Measurements from ENCODE around the gene DHX35.

DHX35 gene

DNA sequence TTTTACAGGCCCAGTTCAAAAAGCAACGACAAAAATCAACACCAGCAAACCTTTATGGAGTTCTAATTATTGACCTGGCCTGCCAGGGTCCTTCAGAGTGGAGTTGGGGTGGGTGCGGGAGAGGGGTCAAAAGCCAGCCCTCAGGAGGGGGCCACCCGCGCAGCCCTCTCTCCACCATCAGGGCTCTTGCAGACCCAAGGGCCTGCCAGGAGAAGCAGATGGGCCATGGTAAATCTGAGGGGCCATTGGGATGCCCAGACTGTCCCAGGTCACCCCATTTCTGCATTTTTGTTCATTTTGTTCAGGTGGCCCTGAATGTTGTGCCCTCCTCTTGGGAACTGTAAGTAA is 88.4 kb downstream of the DHX35 start:
- TF ChIP-seq, protein P1, sequence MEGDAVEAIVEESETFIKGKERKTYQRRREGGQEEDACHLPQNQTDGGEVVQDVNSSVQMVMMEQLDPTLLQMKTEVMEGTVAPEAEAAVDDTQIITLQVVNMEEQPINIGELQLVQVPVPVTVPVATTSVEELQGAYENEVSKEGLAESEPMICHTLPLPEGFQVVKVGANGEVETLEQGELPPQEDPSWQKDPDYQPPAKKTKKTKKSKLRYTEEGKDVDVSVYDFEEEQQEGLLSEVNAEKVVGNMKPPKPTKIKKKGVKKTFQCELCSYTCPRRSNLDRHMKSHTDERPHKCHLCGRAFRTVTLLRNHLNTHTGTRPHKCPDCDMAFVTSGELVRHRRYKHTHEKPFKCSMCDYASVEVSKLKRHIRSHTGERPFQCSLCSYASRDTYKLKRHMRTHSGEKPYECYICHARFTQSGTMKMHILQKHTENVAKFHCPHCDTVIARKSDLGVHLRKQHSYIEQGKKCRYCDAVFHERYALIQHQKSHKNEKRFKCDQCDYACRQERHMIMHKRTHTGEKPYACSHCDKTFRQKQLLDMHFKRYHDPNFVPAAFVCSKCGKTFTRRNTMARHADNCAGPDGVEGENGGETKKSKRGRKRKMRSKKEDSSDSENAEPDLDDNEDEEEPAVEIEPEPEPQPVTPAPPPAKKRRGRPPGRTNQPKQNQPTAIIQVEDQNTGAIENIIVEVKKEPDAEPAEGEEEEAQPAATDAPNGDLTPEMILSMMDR (conservative IDR thresholded peaks at IDR 0.05; ENCODE audit: low read length), result no peak
- H3K4me3 ChIP-seq (ENCODE audit: low read length), result peak overlapping the region; percentile 86

DNA sequence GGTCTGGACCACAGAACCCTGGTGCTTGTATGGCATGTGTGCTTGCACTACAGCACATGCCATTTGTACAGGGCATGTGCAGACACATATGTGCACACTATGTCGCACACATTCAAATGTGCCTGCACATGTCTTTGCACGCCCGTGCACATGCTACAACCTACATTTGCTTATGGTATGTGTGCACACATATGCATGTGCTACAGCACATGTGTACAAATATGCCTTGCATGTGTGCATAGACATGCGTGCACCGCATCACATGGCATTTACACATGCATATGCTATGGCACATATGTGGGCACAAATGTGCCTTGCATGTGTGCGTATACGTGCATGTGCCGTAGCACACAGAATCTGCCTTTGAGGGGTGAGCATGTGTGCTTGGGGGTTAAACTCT is 90.5 kb downstream of the DHX35 start:
- no peak for DNase-seq (ENCODE audit: low read depth)
- TF ChIP-seq, protein P1 (conservative IDR thresholded peaks at IDR 0.05; ENCODE audit: low read length), result no peak

More for the DNA sequence above, 88.4 kb downstream of the DHX35 start:
- no peak for DNase-seq (ENCODE audit: low read depth)

DNA sequence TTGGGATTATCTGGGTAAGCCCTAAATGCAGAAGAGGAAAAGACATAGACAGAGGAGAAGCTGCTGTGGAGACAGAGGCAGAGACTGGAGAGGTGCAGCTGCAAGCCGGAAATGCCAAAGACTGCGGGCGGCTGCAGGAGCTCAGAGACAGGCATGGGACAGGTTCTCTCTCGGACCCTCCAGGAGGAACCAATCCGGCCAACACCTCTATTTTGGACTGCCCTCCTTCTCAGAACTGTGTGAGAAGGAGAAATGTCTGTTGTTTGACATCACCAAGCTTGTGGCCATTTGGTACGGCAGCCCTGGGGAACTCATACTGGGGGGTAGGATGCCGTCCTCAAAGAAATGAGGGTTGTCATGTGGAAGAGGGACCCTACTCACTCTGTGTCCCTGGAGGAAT is 95.0 kb downstream of the DHX35 start:
- H3K4me3 ChIP-seq (ENCODE audit: low read length), result no peak overlapping the region
- TF ChIP-seq, protein P1 (conservative IDR thresholded peaks at IDR 0.05; ENCODE audit: low read length), result no peak
- no peak for DNase-seq (ENCODE audit: low read depth)

More for the DNA sequence above, 90.5 kb downstream of the DHX35 start:
- no peak overlapping the region for H3K4me3 ChIP-seq (ENCODE audit: low read length)

GRCh38 chr20:39057911-39058310 is 95.8 kb downstream of the DHX35 start:
- DNase-seq (ENCODE audit: low read depth), result no peak
- no peak overlapping the region for H3K4me3 ChIP-seq (ENCODE audit: low read length)
- TF ChIP-seq, protein P1 (conservative IDR thresholded peaks at IDR 0.05; ENCODE audit: low read length), result no peak

- no peak overlapping the region for H3K4me3 ChIP-seq (ENCODE audit: low read length)
- TF ChIP-seq, protein P1 (conservative IDR thresholded peaks at IDR 0.05; ENCODE audit: low read length), result no peak
- no peak for DNase-seq (ENCODE audit: low read depth)
These were observed 96.9 kb downstream of the DHX35 start for GRCh38 chr20:39059036-39059435.

DNA sequence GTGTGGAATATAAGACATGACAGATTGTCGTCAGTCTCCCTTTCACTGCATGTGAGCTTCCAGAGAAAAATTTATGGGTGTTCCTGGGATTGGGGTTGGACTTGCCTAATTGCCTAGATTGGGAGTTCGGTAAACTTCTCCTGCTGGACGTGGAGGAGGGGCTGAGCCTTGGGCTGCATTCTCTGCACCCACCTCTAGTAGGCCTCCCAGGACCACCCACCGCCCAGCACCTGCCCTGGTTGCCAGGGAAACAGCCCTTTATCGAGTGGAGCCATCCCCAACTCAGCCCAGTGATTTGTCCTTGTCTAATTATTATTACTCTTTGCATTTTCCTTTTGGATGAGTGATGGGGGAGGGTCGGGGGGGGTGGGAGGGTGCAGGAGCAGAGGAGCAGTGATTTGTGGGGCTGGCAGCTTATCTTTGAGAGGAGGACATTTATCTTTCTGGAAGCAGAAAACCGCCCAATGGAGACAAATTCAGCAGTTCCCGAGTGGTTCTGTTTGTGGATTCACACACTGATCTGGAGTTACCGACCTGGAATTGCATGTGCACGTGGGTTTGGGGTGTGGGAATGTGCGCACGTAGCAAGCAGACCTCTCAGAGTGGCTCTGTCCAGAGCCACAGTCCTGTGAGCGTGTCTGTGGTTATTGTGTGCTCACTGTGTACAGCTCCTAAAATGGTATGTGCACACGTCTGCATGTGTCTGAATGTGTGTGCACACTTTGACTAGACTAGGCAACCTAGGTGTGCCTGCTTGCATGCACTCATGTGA is 104.5 kb downstream of the DHX35 start:
- TF ChIP-seq, protein P1 (conservative IDR thresholded peaks at IDR 0.05; ENCODE audit: low read length), result no peak
- no peak for DNase-seq (ENCODE audit: low read depth)
- no peak overlapping the region for H3K4me3 ChIP-seq (ENCODE audit: low read length)

- H3K4me3 ChIP-seq (ENCODE audit: low read length), result no peak overlapping the region
- peak; percentile 8 for DNase-seq (ENCODE audit: low read depth)
- TF ChIP-seq, protein P1 (conservative IDR thresholded peaks at IDR 0.05; ENCODE audit: low read length), result no peak
These were observed 105.5 kb downstream of the DHX35 start for GRCh38 chr20:39067526-39068216.

Measured in AG10803 (cell line).